Endometrial microvascular endothelial cells (primary cell): ENCODE measurements around the gene SDC3. TPM values are rescaled to one million over a fixed set of nuclear protein-coding genes. Genes with fewer than 3 reads are reported as not detected.
"Not testable (repeated sequence)": the region's sequence is repeated elsewhere in the genome, so short reads cannot be mapped to it uniquely, and the experiment has no call there.

Experiments
- in situ Hi-C: cut with HindIII; loops from 2 replicates; pipeline ENCODE4 v1.10.0; 2017; ENCODE audit warnings: low sequenced_read_pairs, low pct_unique_long_range_greater_than_20kb; ENCODE audit errors: inconsistent ontology term
- total RNA-seq: library from RNA; depleted of rRNA; stranded (reverse); fragments of >200 nt; gene quantifications from one replicate; pipeline ENCODE4 v1.2.3, GENCODE V29; 2015; ENCODE audit errors: inconsistent ontology term

SDC3 gene, protein sequence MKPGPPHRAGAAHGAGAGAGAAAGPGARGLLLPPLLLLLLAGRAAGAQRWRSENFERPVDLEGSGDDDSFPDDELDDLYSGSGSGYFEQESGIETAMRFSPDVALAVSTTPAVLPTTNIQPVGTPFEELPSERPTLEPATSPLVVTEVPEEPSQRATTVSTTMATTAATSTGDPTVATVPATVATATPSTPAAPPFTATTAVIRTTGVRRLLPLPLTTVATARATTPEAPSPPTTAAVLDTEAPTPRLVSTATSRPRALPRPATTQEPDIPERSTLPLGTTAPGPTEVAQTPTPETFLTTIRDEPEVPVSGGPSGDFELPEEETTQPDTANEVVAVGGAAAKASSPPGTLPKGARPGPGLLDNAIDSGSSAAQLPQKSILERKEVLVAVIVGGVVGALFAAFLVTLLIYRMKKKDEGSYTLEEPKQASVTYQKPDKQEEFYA
- 8.5 TPM for total RNA-seq

DNA sequence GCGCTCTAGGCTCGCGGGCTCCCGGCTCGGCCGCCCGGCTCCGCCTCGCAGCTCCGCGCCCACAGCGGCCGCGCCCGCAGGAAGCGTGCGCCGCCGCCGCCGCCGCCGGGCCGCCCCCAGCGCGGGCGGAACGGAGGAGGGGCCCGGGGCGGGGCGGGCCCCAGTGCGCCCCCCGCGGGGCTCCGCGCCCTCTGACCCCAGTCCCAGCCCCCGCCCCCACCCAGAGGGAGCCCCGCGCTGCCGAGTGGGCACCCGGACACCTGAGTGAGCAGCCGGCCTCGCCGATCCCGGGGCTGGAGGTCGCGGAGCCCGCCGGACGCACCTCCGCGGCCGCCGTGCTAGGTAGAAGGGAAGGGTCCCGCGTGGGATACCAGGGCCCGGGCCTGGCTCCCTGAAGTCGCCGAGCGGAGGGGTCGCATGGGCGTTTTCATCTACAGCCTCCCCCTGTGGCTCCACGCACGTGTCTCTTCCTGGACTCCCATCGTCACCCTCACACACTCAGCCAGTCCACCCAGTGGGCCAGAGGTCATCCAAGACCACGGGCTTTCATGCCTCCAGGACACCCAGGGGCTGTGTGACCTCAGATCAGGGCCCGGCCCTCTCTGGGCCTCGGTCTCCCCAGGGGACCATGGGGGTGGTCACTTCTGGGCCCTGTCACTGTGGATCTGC lies at the start of gene SDC3:
SDC3 (minus strand) TSS at position 63 of the 669 bp plus-strand sequence. CDS start 172 bp downstream, outside the sequence.
- in situ Hi-C loops: loop anchor here (25.0 kb wide), 1 partner anchor 97 kb away; no protein-coding TSS in a partner anchor

DNA sequence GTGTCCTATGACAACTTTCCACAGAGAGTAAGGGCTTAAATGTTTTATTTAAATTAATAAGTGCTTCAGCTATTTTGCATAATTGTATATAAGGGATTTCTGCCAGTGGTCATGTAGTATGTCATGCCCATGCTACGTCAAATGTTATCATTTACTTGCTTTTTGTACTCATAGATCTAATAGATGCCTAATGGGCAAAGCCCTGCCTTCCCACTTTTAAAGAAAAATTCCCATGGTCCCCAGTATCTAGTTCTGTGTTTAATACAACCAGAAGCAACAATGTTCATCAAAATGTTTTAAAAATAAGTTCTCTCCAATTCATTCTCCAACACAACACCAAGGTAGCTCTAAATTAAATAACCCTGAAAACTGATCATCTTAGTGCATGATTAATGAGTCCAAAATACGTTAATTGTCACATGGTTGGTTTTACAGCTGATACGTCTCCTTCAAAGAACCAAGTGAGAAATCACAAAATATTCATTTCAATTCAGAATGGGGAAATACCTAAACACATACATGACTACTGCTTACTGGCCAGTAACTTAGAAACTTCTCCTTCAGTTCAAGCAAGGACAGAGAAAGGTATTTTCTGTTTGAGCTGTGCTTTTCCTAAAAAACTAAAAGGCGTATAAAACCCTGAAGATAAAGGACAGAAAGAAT lies 49.1 kb upstream of the SDC3 start:
- in situ Hi-C loops: no loop called here

DNA sequence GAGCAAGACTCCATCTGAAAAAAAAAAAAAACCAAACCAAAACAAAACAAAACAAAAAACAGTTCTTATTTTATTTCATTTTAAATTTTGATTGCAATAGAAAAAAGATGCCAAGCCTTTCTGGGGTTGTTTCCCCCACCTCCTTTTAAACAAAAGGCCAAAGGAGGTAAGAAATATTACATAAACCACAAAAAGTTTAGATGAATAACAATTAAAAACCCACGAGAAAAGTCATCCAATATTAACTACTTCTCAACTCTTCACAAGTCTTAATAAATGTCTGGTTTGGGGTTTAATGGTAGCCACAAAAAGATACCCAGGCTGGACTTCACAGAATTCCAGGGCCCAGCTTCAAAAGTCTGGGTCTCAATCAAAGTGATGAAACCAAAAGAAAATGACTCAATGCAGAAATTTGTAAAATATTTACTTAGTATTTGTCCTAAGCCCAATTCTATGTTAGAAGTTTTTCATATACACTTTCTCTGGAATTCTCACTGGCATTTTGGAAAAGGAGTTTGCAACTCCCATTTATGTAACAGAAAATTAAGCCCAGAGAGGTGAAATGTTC lies 47.0 kb upstream of the SDC3 start:
- in situ Hi-C loops: no loop called here

DNA sequence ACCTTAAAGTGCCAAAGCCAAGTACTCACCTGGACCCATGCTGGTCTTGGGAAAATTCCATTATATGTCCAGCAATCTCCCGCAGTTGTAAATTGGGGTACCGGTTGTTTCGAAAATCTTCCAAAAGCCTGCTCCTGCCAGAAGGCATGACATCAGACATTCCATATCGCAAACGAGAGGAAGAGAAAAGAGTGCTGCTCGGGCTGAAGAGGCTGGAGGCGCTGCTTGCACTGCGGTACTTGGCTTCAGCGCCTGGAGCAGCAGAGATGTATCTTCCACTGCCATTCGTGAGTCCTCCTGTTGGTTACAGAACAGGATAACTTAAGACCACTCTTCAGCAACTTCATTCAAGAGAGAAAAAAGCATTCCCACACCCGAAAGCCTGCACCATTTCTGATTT lies 45.1 kb upstream of the SDC3 start:
- in situ Hi-C loops: no loop called here

DNA sequence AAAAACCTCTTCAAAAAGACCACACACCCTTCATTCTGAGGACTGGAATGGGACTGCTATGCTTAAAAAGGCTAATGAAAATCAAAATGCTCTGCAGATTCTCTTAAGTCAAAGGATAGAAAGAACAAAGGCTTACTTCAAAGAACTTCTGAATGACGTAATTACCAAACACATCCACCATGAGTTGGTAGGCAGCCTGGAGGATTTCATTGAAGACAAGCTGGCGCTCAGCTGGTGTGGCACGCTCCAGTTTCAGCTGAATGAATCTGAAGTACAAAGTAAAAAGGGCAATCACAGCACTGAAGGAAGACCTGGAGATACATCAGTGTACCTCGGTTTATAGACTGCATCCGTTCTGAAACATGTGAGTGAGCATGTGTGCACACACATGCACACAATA lies 43.5 kb upstream of the SDC3 start:
- in situ Hi-C loops: no loop called here

DNA sequence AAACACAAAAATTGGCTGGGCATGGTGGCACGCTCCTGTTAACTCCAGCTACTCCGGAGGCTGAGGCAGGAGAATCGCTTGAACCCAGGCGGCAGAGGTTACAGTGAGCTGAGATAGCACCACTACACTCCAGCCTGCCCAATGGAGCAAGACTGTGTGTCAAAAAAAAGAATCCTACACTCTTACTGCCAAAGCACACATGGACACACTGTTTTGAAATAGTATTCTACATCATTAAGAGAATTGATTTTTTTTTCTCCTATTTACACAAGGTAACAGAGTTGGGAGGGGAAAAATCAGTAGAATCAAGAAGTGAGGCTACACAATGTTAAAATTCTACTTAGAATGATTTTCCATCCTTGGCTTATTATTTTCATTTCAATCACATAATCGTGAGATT lies 42.1 kb upstream of the SDC3 start:
- in situ Hi-C loops: no loop called here

DNA sequence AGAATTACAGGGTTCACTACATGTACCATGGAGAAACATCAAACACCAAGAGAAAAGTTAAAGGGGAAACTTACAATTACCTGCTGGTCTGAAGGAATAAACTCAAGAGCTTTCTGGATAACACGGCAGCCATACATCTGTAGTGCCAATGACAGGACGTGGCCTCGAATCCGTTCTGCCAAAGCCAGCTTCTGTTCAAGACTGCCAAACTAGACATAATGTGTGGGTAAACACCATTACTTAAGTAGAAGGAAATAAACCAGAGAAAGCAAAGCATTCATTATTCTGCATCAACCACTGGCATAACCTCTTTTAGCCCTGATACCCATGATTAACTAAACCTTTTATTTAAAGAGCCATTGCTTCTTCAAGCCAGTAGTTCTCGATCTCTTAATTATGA lies 41.5 kb upstream of the SDC3 start:
- in situ Hi-C loops: no loop called here

DNA sequence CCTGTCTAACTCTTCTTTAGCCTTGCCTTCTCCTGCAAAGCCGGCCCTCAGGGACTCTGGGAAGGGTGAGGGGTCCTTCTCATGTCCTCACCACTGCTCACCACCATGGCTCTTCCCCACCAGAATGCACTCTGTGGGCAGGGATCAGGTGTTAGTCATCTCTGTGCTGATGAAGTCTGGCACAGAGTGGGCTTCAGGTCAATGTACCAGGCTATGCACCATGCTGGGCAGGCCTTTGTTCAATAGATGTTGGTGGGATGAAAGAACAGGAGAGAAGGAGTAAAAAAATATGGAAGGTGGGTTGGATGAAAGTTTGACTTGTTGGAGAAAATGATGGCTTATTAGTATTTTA lies 40.9 kb upstream of the SDC3 start:
- in situ Hi-C loops: not testable (repeated sequence)

DNA sequence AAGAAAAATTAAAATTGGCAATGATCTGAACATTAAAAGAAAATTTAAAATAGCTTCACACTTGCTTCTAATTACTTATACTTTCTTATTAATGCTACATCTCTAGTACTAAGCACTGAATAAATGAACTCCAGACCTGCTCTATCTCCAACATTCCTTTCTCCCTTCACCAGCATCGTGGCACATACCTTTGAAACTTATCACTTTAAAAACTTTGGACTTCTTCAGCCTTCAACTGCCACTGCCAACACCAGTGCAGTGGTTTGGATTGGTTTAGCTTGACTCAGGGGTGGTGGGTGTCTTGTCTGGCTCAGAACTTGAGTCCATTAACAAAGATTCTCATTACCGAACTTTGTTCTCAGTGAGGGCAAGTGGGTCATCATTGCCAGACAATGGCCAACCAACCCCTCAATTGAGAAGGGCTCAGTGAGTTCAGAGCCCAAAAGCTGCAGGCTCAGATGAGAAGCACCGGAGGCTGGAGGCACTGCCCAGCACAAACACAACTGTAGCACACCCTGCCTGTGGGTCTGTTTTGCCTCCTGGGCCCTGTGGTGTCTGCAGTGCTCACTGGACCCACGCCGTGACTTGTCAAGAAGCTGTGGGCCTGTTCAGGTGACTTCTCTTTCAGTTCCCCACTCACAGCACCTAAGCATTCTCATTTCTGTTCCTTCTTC lies 40.4 kb upstream of the SDC3 start:
- in situ Hi-C loops: not testable (repeated sequence)

DNA sequence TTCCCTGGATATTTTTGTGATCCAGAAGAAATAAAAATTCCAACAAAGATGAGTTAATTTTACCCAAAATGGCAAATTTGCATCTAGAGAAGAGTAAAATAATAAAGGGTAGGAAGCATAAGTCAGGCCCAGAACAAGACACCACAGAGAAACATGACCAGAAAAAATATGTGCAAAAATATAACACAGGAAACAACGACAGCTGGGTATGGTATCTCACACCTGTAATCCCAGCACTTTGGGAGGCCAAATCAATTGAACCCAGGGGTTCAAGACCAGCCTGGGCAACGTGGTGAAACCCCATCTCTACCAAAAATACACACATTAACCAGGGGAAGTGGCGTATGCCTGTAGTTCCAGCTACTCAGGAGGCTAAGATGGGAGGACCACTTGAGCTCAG lies 39.7 kb upstream of the SDC3 start:
- in situ Hi-C loops: no loop called here

DNA sequence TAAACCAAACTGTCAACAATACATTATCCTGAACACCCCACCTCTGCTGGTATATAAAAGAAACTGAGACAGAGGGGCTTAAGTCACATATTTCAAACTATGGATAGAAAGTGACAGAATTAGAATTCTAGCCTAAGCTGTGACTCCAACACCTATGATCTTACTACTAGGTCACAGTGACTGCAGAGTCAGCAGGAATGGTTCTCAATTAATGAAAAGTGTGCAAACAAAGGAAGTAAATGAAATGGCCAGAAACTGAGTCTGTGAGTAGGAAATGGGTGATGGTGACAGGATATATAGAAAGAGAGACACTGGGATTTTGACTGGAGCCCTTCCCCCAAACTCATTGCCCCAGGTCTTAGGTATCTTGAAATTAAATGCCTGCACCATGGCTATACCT lies 38.7 kb upstream of the SDC3 start:
- in situ Hi-C loops: no loop called here

DNA sequence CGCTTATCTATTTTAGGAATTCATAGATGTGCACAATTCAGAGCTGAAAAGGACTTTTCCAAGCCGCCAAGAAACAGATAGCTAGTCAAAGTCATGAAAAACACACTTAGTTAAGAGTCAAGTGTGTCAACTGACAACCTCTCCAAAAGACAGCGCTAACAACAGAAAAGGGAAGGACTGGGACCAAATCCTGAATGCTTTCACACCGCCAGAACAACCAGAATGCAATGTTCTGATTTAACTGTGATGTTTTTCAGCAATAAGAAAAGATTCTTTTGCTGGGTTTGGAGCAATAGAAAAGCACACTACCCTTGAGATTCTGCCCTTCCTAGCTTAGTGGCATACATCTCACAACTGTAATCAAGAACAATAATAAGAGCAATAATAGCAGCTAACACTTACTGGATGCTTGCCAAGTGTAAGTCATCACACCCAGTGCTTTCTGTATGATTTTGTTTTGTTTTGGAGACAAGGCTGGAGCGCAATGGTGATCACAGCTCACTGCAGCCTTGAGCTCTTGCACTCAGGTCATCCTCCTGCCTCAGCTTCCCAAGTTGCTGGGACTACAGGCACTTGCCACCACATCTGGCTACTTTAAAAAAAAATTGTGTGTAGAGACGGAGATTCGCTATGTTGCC lies 33.9 kb upstream of the SDC3 start:
- in situ Hi-C loops: no loop called here

DNA sequence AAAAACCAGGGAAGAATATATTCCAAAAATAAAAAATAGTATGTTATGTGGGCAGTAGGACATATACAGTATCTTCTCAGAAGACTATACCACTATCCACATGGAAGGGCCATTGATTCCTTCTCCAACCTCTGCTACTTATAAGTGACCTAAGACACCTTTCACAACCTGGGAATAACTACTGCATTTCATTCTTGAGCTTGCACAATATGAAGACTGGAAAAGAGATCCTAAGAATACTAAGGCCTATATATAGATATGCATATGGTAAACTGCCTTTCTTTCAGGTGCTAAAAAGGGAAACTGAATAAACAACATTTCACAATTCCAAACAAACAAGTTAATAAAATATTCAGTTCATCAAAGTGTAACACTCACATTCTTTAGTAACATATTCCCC lies 32.0 kb upstream of the SDC3 start:
- in situ Hi-C loops: no loop called here

DNA sequence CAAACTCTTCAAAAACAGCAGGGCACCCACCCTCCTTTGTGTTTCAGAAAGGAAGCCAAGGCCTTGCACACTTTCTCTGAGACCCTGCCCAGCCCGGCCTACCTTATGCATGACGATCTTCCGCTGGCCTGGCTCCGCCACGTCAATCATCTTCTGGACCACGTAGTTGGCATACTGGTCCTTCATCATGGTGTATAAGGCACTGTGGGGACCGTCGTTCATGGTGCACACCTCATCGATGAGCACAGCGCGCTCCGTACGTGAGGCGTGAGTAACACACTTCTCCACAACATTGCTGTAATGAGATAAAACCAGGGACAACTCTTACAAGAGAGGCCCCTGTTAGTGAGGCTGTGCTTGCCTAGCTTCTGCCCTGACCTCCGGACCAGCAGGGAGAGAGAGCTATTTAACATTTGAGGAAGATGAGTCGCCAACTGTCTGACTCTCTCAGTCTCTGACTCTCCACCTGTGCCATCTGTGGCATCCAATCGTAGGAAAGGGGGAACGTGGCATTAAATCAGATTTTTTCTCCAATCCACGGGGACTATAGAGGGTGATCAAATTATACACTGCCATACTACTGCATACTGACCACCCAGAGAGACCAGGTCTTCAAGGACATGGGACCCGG lies 28.1 kb upstream of the SDC3 start:
- in situ Hi-C loops: no loop called here

DNA sequence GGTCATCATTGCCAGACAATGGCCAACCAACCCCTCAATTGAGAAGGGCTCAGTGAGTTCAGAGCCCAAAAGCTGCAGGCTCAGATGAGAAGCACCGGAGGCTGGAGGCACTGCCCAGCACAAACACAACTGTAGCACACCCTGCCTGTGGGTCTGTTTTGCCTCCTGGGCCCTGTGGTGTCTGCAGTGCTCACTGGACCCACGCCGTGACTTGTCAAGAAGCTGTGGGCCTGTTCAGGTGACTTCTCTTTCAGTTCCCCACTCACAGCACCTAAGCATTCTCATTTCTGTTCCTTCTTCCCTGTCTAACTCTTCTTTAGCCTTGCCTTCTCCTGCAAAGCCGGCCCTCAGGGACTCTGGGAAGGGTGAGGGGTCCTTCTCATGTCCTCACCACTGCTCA lies 27.2 kb upstream of the SDC3 start:
- in situ Hi-C loops: not testable (repeated sequence)

DNA sequence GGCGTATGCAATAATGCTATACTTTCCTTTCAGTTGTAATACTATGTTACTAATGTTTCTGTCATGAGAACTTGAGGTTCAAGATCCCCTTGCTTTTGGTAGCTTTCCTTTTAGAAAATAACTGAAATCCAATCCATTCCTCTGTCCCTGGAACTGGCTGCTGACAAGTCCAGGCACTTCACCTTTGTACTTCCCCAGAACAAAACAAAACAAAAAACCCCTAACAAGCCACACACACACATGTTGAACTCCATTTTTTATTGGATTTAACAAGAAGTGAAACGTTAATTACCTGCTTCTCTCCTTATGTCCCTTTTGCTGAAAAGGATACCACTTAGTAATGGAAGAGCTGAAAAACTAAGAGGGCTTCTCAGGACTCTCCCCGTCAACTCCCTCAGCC lies 26.1 kb upstream of the SDC3 start:
- in situ Hi-C loops: no loop called here

DNA sequence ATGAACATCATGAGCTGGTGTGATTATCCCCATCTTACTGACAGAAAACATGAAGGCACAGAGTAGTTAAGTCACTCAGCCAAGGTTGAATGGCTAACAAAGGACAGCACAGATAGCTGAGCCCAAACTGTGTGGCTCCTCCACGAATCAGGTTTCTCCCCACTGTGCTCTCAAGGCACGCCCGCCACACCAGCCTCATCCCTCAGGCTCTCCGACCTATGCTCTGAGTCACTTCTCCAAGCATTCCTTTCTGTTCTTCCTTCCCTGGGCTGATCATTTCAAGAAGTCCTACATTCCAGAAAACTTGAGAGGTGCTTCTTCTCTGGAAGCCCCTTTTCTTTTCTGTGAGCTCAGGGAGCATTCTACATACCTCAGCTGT lies 25.3 kb upstream of the SDC3 start:
- in situ Hi-C loops: no loop called here

DNA sequence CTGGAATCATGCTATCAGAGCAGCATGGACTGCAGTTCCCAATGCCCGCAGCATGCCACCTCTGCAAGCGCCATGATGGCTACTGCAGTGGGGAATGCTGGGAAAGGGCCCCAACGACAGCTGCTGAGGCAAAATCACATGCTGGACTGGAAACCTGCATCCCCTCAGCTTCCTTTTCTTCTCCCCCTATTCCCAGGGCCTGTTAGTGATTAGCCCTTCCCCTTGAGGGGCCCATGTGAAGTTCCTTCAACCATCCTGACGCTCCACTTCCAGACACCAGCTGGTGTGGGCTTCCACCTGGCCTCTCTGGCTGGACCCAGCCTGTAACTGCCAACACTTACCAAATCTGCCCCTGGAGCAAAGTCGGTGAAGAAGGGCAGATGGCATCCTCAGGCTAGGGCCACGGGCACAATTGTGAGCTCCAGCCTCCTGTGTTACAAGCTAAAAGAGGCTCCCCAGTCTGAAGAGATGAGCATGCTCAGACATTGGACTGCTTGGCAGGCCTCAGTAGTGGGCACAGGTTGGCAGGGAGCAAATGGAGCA lies 22.1 kb upstream of the SDC3 start:
- in situ Hi-C loops: no loop called here
